Calu3 (cell line): ENCODE results near the gene OR6K3. TPM values are rescaled to one million over a fixed set of nuclear protein-coding genes. Genes with fewer than 3 reads are reported as not detected.

Experiments used
- Bru-seq: library from RNA; stranded (reverse); fragments of 400-500 nt; gene quantifications from one replicate; lab custom pipeline; 2021; lab: Mats Ljungman, UMichigan
- BruChase-seq, 2 experiments: library from RNA; stranded (reverse); fragments of 400-500 nt; gene quantifications; one replicate each; lab custom pipeline; 2021; lab: Mats Ljungman, UMichigan
- BruUV-seq: library from RNA; stranded (reverse); fragments of 400-500 nt; replicated peaks from 2 replicates; lab custom pipeline; 2021; lab: Mats Ljungman, UMichigan
- CTCF ChIA-PET: fragments of 300-600 bp; sonication (Branson Sonifier 250); formaldehyde crosslinking; loops from one replicate; lab custom pipeline; 2022; ENCODE audit warnings: antibody characterized with exemption; lab: Charles Lee
- DNase-seq: peaks from one replicate; pipeline ENCODE4 v3.0.0; 2022
- H3K27ac Mint-ChIP-seq: one replicate; pipeline ENCODE4 v1.8.0; 2022; ENCODE audit warnings: mixed read lengths; ENCODE audit not compliant: unreplicated experiment
- H3K27me3 Mint-ChIP-seq: one replicate; pipeline ENCODE4 v1.8.0; 2022; ENCODE audit warnings: mixed read lengths; ENCODE audit not compliant: unreplicated experiment
- H3K36me3 Mint-ChIP-seq: one replicate; pipeline ENCODE4 v1.8.0; 2022; ENCODE audit warnings: mild to moderate bottlenecking, moderate library complexity, mixed read lengths; ENCODE audit not compliant: insufficient read depth, unreplicated experiment
- H3K4me1 Mint-ChIP-seq: one replicate; pipeline ENCODE4 v1.8.0; 2022; ENCODE audit warnings: mild to moderate bottlenecking, low read depth, mixed read lengths; ENCODE audit not compliant: unreplicated experiment
- H3K4me3 Mint-ChIP-seq: one replicate; pipeline ENCODE4 v1.8.0; 2022; ENCODE audit warnings: mild to moderate bottlenecking, low read depth, moderate library complexity, mixed read lengths; ENCODE audit not compliant: unreplicated experiment
- H3K9me3 Mint-ChIP-seq: one replicate; pipeline ENCODE4 v1.8.0; 2022; ENCODE audit warnings: low read depth, mixed read lengths; ENCODE audit not compliant: unreplicated experiment
- CTCF ChIP-seq: fragments of 200-600 bp; IDR thresholded peaks from one replicate; pipeline ENCODE4 v1.8.0; 2022; ENCODE audit warnings: antibody characterized with exemption; ENCODE audit not compliant: unreplicated experiment
- intact Hi-C: fragments of 100-400 bp; cut with micrococcal nuclease; formaldehyde crosslinking; loops from one replicate; pipeline ENCODE4 v1.10.0; 2022; ENCODE audit not compliant: unreplicated experiment
- long read RNA-seq: library from polyadenylated mRNA; stranded (forward); transcript quantifications from one replicate; pipeline ENCODE4 v2.0.0, GENCODE V29; 2022
- total RNA-seq: library from RNA; stranded (reverse); gene quantifications from 2 replicates; pipeline ENCODE4 v1.2.3, GENCODE V29; 2022

OR6K3 gene
- total RNA-seq = not detected in 2 replicates
- Bru-seq, nascent RNA = not detected
- not detected for BruChase-seq, experiment 1, labeled RNA remaining after a 6-hour chase
- not detected for BruChase-seq, experiment 2, labeled RNA remaining after a 2-hour chase
- long read RNA-seq = 0 reads

GRCh38 chr1:158720620-158721019, at the start of gene OR6K3:
Gene OR6K3 (minus strand): TSS chr1:158720720. CDS start chr1:158718115, 2,605 bp downstream.
- no peak for DNase-seq
- CTCF ChIA-PET = interaction anchor here (0.5 kb wide), 1 partner anchor 1697 kb away, joined by 3 read pairs; no protein-coding TSS in a partner anchor
- H3K27ac Mint-ChIP-seq = no peak within 1 kb of the TSS

DNA sequence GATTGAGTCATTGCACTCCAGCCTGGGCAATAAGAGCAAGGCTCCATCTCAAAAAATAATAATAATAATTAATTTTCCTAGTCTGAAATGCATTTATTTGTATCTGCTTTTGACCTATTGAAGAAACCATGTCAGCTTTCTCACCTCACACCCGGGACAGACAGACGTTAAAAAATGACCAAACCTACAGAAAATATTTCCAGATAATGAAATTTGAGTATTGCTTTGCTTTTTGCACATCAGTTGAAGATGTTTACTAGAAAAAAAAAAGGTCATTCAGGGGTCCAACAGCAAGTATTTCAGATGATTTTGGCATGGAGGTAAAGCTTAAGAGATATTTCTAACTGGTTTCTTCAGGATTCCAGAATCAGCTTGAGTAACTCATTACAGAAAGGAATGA, 33.9 kb upstream of the OR6K3 start, which contains the start of gene OR6K6:
Gene OR6K6, plus strand, starts transcription at position 301 of the 400 bp plus-strand sequence. CDS start 168 bp downstream, outside the sequence.
- TF ChIP-seq CTCF = no peak
- DNase-seq = no peak
- H3K4me1 Mint-ChIP-seq = no peaks in the 10 kb centered on the region
- peaks cover 46% of the 10 kb centered on the region for H3K27me3 Mint-ChIP-seq
- H3K4me3 Mint-ChIP-seq = no peak within 1 kb of the TSS
- no TSS peak for BruUV-seq
- no peaks in the 10 kb centered on the region for H3K9me3 Mint-ChIP-seq
- no peaks in the 10 kb centered on the region for H3K36me3 Mint-ChIP-seq
- intact Hi-C loops = no loop called here
- no peak within 1 kb of the TSS for H3K27ac Mint-ChIP-seq
- CTCF ChIA-PET = no interaction called here

More at GRCh38 chr1:158720620-158721019, at the start of gene OR6K3:
- H3K4me3 Mint-ChIP-seq = no peak within 1 kb of the TSS
- BruUV-seq = no TSS peak
- no peak for TF ChIP-seq CTCF
- no peaks in the 10 kb centered on the region for H3K9me3 Mint-ChIP-seq
- no peaks in the 10 kb centered on the region for H3K36me3 Mint-ChIP-seq
- H3K27me3 Mint-ChIP-seq = no peaks in the 10 kb centered on the region
- intact Hi-C loops = no loop called here
- H3K4me1 Mint-ChIP-seq = no peaks in the 10 kb centered on the region

- H3K4me3 Mint-ChIP-seq = no peak overlapping the region
- no peaks in the 10 kb centered on the region for H3K36me3 Mint-ChIP-seq
- DNase-seq = no peak
- TF ChIP-seq CTCF = no peak
- peaks cover 43% of the 10 kb centered on the region for H3K27me3 Mint-ChIP-seq
- H3K27ac Mint-ChIP-seq = no peak overlapping the region
- BruUV-seq = no TSS peak
- no peaks in the 10 kb centered on the region for H3K9me3 Mint-ChIP-seq
- CTCF ChIA-PET = no interaction called here
- no peaks in the 10 kb centered on the region for H3K4me1 Mint-ChIP-seq
- intact Hi-C loops = no loop called here
Measured at GRCh38 chr1:158752155-158752712, 31.7 kb upstream of the OR6K3 start.

DNA sequence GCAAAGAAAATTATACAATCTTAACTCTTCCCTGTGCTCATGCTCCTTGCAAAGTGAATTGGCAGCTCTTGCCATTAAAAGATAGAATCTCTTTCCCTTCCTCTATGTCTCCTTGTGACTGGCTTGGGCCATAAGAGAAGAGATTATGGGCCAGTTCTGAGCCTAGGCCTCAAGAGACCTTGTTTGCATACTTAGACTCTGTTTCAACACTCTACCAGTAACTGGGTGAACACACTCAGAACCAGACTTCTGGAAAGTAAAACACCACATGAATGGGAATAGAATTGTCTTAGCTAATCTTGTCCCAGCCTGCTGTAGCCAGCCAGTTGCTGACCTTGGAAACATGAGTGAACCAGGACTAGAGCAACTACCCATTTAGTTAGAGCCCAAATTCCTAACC, 15.3 kb upstream of the OR6K3 start:
- CTCF ChIA-PET = interaction anchor here (0.7 kb wide), 1 partner anchor 18 kb away, joined by 3 read pairs; no protein-coding TSS in a partner anchor
- no peaks in the 10 kb centered on the region for H3K36me3 Mint-ChIP-seq
- peaks cover 2% of the 10 kb centered on the region for H3K9me3 Mint-ChIP-seq
- no peak overlapping the region for H3K4me3 Mint-ChIP-seq
- peaks cover 22% of the 10 kb centered on the region for H3K27me3 Mint-ChIP-seq
- H3K27ac Mint-ChIP-seq = no peak overlapping the region
- intact Hi-C loops = no loop called here
- no peaks in the 10 kb centered on the region for H3K4me1 Mint-ChIP-seq
- BruUV-seq = no TSS peak
- DNase-seq = no peak
- TF ChIP-seq CTCF = no peak
